Transverse colon (tissue), 4 donors: ENCODE measurements around the gene CTNNBIP1. TPM values are rescaled to one million over a fixed set of nuclear protein-coding genes. Genes with fewer than 3 reads are reported as not detected.

Experiments used
- DNase-seq: peaks from one replicate; pipeline ENCODE4 v3.0.0-alpha.2; 2019
- H3K27ac ChIP-seq, 4 donors: fragments of 200-600 bp; sonication (generic); 2 replicates each; pipeline ENCODE4 v1.5.1; 2016 to 2018; ENCODE audit warnings: inconsistent platforms in 4 of 4
- H3K27me3 ChIP-seq: fragments of 200-600 bp; sonication (generic); 2 replicates; pipeline ENCODE4 v1.5.1; 2017; ENCODE audit warnings: inconsistent platforms
- H3K36me3 ChIP-seq, 4 donors: fragments of 200-600 bp; sonication (generic); 2 replicates each; pipeline ENCODE4 v1.5.1; 2017 to 2019; ENCODE audit warnings: inconsistent platforms in 4 of 4
- H3K4me1 ChIP-seq, 4 donors: fragments of 200-600 bp; sonication (generic); 2 replicates each; pipeline ENCODE4 v1.5.1; 2017 to 2020; ENCODE audit warnings: inconsistent platforms in 4 of 4
- H3K4me3 ChIP-seq, 4 donors: fragments of 200-600 bp; sonication (generic); 1 replicate in 1 of 4; 2 replicates in 3 of 4; pipeline versions ENCODE4 v1.5.1 to v1.6.1; 2017 to 2019; ENCODE audit warnings: inconsistent platforms in 4 of 4
- H3K9me3 ChIP-seq, 2 donors: fragments of 200-600 bp; sonication (generic); 2 replicates each; pipeline ENCODE4 v1.5.1; 2017 to 2019; ENCODE audit warnings: inconsistent platforms in 2 of 2
- CTCF ChIP-seq, 5 experiments: fragments of 200-600 bp in 3 of 5; fragments of 450-650 bp in 2 of 5; sonication (generic) in 3 of 5; IDR thresholded peaks; 1 replicate in 2 of 5; 2 replicates in 3 of 5; pipeline ENCODE4 v1.5.1; 2016 to 2017; ENCODE audit warnings: antibody characterized with exemption in 5 of 5, inconsistent platforms in 3 of 5, mild to moderate bottlenecking in 2 of 5, moderate library complexity in 1 of 5
- EP300 ChIP-seq: sonication (generic); formaldehyde crosslinking; IDR thresholded peaks from one replicate; pipeline ENCODE4 v1.6.1; 2017; ENCODE audit warnings: antibody characterized with exemption, low read depth
- POLR2A ChIP-seq: fragments of 450-650 bp; IDR thresholded peaks from one replicate; pipeline ENCODE4 v1.6.1; 2016; ENCODE audit warnings: antibody characterized with exemption, mild to moderate bottlenecking, moderate library complexity
- POLR2AphosphoS5 ChIP-seq, 3 donors: sonication (generic); formaldehyde crosslinking; IDR thresholded peaks; one replicate each; pipeline ENCODE4 v1.6.1; 2016; ENCODE audit warnings: antibody characterized with exemption in 3 of 3
- WGBS, 2 donors: methylation state at CpG; one replicate each; pipeline ENCODE4 v1.1.5; 2018; ENCODE audit warnings: low coverage in 1 of 2; 5-methylcytosine and 5-hydroxymethylcytosine counted together
- in situ Hi-C, 4 donors: fragments of 200-750 bp; cut with MboI; loops; one replicate each; pipeline versions ENCODE4 v1.15.0 to v1.15.1; 2017; ENCODE audit warnings: low sequenced_read_pairs in 3 of 4, low pct_ligation_motif_present in 1 of 4, low pct_unique_long_range_greater_than_20kb in 1 of 4
- intact Hi-C: fragments of 100-400 bp; cut with DNase I; formaldehyde crosslinking; loops from one replicate; pipeline ENCODE4 v1.15.1; 2023; ENCODE audit warnings: low total_unique reads
- total RNA-seq, 4 donors: library from RNA; depleted of rRNA; stranded (reverse); fragments of >200 nt; gene quantifications; one replicate each; pipeline ENCODE4 v1.1.0, GENCODE V29; 2016

Gene CTNNBIP1
- total RNA-seq, 4 donors from 2014 or later = 7.9 to 24.4 (median 15.7) TPM

GRCh38 chr1:9912264-9912936 lies 2.3 kb upstream of the CTNNBIP1 start:
- Histone ChIP-seq H3K4me3 (no peak overlapping the region), H3K36me3 (no peaks in the 10 kb centered on the region), H3K27ac (peak overlapping the region; percentile 93 to 97 (median 94)), H3K4me1 (peaks cover 6 to 30% (median 26%) of the 10 kb centered on the region in 4 donors), H3K27me3 (no peaks in the 10 kb centered on the region), H3K9me3 (no peaks in the 10 kb centered on the region)
- TF ChIP-seq CTCF (IDR thresholded peaks at IDR 0.05) (no peak), POLR2A (no peak), POLR2AphosphoS5 (IDR thresholded peaks at IDR 0.05) (no peak), EP300 (no peak)
- 74% methylated on average over 11 to 12 of the region's 12 CpGs for WGBS, 2 donors
- intact Hi-C loops = no loop called here
- DNase-seq = peak; percentile 10
- in situ Hi-C loops = no loop called here

GRCh38 chr1:9910423-9911178 lies 532 bp upstream of the CTNNBIP1 start:
- intact Hi-C loops (no loop called here), in situ Hi-C loops (no loop called here)
- no peaks in the 10 kb centered on the region for H3K36me3 ChIP-seq
- 0 to 1% methylated on average over 9 to 36 of the region's 45 CpGs for WGBS, 2 donors
- peaks cover 6 to 32% (median 26%) of the 10 kb centered on the region in 4 donors for H3K4me1 ChIP-seq
- TF ChIP-seq POLR2A (peak; percentile 94), POLR2AphosphoS5 (IDR thresholded peaks at IDR 0.05) (peak; percentile 87 to 94 (median 89)), CTCF (IDR thresholded peaks at IDR 0.05) (peak in 1 of 5 experiments; percentile 14), EP300 (no peak)
- no peaks in the 10 kb centered on the region for H3K27me3 ChIP-seq
- H3K27ac ChIP-seq = peak overlapping the region; percentile 93 to 97 (median 94)
- no peaks in the 10 kb centered on the region for H3K9me3 ChIP-seq
- peak; percentile 100 for DNase-seq
- peak overlapping the region; percentile 37 to 68 (median 45) for H3K4me3 ChIP-seq

- WGBS, 2 donors = 2 to 3% methylated on average over 15 to 36 of the region's 47 CpGs
- no peaks in the 10 kb centered on the region for H3K9me3 ChIP-seq
- no peaks in the 10 kb centered on the region for H3K27me3 ChIP-seq
- peak; percentile 34 for DNase-seq
- no peaks in the 10 kb centered on the region for H3K36me3 ChIP-seq
- peaks cover 6 to 32% (median 26%) of the 10 kb centered on the region in 4 donors for H3K4me1 ChIP-seq
- H3K4me3 ChIP-seq = peak overlapping the region; percentile 72 to 92 (median 80)
- in situ Hi-C loops (no loop called here), intact Hi-C loops (no loop called here)
- TF ChIP-seq CTCF (IDR thresholded peaks at IDR 0.05) = no peak
- no peak for TF ChIP-seq EP300
- no peak for TF ChIP-seq POLR2A
- TF ChIP-seq POLR2AphosphoS5 (IDR thresholded peaks at IDR 0.05) = no peak
- peak overlapping the region; percentile 73 to 85 (median 82) for H3K27ac ChIP-seq
Observed at GRCh38 chr1:9909234-9910046, 629 bp downstream of the CTNNBIP1 start.

GRCh38 chr1:9908871-9909233 lies 1.2 kb downstream of the CTNNBIP1 start:
- H3K27ac ChIP-seq = peak overlapping the region in 3 of 4 donors; percentile 81 to 85 (median 83)
- peak overlapping the region in 3 of 4 donors; percentile 72 to 92 (median 72) for H3K4me3 ChIP-seq
- no peak for DNase-seq
- H3K27me3 ChIP-seq = no peaks in the 10 kb centered on the region
- peaks cover 6 to 32% (median 26%) of the 10 kb centered on the region in 4 donors for H3K4me1 ChIP-seq
- intact Hi-C loops = no loop called here
- in situ Hi-C loops = no loop called here
- 59% methylated on average over 4 of the region's 4 CpGs; no CpG with 5 or more reads in 1 of the 2 donors for WGBS, 2 donors
- H3K36me3 ChIP-seq = no peaks in the 10 kb centered on the region
- TF ChIP-seq CTCF (IDR thresholded peaks at IDR 0.05) (no peak), POLR2A (no peak), POLR2AphosphoS5 (IDR thresholded peaks at IDR 0.05) (no peak), EP300 (no peak)
- H3K9me3 ChIP-seq = no peaks in the 10 kb centered on the region
